ENCODE measurements around the gene SLIT3.

DNA sequence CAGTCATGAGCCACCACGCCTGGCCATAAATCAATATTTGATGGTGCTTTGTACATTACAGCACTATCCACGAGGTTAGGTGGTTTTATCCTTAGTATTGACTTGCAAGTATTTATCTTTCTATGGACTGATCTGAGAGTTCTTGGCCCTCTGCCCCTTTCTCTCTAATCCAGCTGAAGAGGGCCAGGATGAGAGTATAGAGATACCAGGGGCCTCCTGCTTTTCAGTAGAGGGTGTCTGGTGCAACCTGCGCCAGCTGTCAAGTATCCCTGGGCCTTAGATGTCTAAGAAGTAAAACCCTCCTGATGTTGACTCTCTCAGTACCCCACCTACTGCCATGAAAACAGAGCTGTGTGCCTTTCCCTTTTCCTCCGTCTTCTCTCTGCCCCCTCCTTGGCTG is 153.4 kb downstream of the SLIT3 start:
- TF ChIP-seq BCL3 (IDR thresholded peaks at IDR 0.05; ENCODE audit: borderline replicate concordance, insufficient read depth, low read depth, low read length, poor library complexity, severe bottlenecking) = no peak
- no peak for TF ChIP-seq KDM1A (IDR thresholded peaks at IDR 0.05; ENCODE audit: borderline replicate concordance)
- TF ChIP-seq, protein P1, sequence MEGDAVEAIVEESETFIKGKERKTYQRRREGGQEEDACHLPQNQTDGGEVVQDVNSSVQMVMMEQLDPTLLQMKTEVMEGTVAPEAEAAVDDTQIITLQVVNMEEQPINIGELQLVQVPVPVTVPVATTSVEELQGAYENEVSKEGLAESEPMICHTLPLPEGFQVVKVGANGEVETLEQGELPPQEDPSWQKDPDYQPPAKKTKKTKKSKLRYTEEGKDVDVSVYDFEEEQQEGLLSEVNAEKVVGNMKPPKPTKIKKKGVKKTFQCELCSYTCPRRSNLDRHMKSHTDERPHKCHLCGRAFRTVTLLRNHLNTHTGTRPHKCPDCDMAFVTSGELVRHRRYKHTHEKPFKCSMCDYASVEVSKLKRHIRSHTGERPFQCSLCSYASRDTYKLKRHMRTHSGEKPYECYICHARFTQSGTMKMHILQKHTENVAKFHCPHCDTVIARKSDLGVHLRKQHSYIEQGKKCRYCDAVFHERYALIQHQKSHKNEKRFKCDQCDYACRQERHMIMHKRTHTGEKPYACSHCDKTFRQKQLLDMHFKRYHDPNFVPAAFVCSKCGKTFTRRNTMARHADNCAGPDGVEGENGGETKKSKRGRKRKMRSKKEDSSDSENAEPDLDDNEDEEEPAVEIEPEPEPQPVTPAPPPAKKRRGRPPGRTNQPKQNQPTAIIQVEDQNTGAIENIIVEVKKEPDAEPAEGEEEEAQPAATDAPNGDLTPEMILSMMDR (IDR thresholded peaks at IDR 0.05 in 2 of 3, conservative IDR thresholded peaks at IDR 0.05 in 1 of 3; ENCODE audit: control insufficient read depth in 2 of 3, extremely low read depth in 1 of 3, insufficient read depth in 1 of 3, low read depth in 3 of 3, low read length in 3 of 3) = no peak
- no peak for TF ChIP-seq POLR2A (IDR thresholded peaks at IDR 0.05; ENCODE audit: low read depth, low read length)
- no peak for TF ChIP-seq NR2F1 (conservative IDR thresholded peaks at IDR 0.05)
- TF ChIP-seq CBX5 (IDR thresholded peaks at IDR 0.05; ENCODE audit: low read depth) = no peak
